Skeletal muscle satellite cell (primary cell): ENCODE data around the gene TRERF1.

ENCODE experiments used
- H3K27me3 ChIP-seq: 2 replicates; pipeline ENCODE4 v1.7.0; 2013; ENCODE audit warnings: low read length; ENCODE audit not compliant: control insufficient read depth, insufficient read depth
- H3K36me3 ChIP-seq: 2 replicates; pipeline ENCODE4 v1.7.0; 2013; ENCODE audit warnings: mild to moderate bottlenecking, control low read depth, low read length; ENCODE audit not compliant: insufficient read depth
- H3K4me1 ChIP-seq: 2 replicates; pipeline ENCODE4 v1.7.0; 2013; ENCODE audit warnings: low read length; ENCODE audit not compliant: control insufficient read depth, insufficient read depth
- H3K4me2 ChIP-seq: 2 replicates; pipeline ENCODE4 v1.7.0; 2013; ENCODE audit warnings: mild to moderate bottlenecking, low read length
- H3K4me3 ChIP-seq: 2 replicates; pipeline ENCODE4 v1.7.0; 2013; ENCODE audit warnings: low read length
- H3K9ac ChIP-seq: 2 replicates; pipeline ENCODE4 v1.7.0; 2013; ENCODE audit warnings: mild to moderate bottlenecking, low read depth, low read length, moderate library complexity
- H3K9me3 ChIP-seq: replicated peaks from 2 replicates; pipeline ENCODE4 v1.7.0; 2013; ENCODE audit warnings: mild to moderate bottlenecking, control low read depth, low read length

TRERF1 gene

DNA sequence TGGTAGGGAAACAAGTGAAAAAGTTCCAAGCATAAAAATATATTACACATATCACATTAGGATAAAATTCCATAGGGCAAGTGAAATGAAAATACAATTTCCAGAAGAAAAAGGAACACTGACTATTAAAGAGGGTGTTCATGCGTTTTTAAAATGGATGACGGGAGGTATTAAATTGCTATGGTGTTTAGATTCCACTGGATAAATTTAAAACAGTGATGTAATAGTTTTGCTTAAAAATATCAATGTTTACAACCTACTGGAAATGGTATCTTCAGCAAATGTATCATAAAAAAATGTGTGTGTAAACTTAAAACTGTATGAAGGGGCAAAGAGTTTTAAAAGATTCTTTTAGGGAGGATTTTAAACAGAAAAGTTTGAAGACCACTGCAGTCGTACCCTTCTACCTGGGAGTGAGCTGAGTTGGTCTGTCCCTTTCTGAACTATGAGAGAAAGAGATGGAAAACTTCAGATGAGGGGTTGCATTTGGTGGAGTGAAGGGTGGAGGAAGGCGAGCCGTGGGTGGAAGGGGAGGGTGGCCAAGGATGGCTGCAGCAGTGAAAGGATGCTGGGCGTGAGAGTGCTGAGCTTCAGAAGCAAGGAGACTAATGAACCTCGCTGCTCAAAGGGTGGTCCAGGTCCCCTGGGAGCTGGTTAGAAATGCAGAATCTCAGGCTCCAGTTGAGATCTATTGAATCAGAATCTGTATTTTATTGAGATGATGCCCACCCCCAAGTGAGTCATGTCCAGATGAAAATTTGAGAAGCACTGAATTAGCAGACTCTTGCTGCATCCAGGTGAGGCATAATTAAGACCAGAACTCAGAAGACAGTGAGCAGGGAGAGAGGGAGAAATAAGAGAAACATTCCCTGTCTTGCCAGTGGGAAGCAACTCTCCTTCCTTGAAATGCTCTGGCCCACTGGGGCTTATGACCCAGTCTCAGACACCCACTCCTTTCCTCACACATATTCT, 179.6 kb downstream of the TRERF1 start:
- H3K9me3 ChIP-seq: no peaks in the 10 kb centered on the region
- H3K4me3 ChIP-seq: no peak overlapping the region
- H3K9ac ChIP-seq: no peak overlapping the region
- H3K36me3 ChIP-seq: no peaks in the 10 kb centered on the region
- no peaks in the 10 kb centered on the region for H3K27me3 ChIP-seq
- H3K4me2 ChIP-seq: no peak overlapping the region
- no peaks in the 10 kb centered on the region for H3K4me1 ChIP-seq

GRCh38 chr6:42269974-42270510, 181.7 kb downstream of the TRERF1 start:
- Histone ChIP-seq H3K4me3 (no peak overlapping the region), H3K9ac (no peak overlapping the region), H3K27me3 (no peaks in the 10 kb centered on the region), H3K4me1 (no peaks in the 10 kb centered on the region), H3K9me3 (no peaks in the 10 kb centered on the region), H3K4me2 (no peak overlapping the region), H3K36me3 (no peaks in the 10 kb centered on the region)

DNA sequence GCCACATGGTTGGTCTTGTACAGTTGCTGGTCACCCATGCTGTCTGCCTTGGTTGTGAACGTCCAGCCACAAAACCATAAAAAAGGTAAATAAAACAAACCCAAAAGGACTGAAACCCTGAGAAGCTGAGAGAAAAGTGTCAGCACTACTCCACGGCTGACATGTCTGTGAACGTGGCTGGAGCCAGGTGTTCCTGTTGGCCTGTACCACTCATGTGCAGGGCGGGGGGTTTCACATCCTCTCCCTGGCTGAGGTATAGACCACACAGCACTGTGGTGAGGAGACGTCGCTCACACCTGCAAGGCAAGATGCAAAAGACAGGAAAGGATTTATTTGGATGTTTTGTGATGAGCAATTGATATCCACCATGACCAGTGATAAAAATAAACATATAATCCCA, 182.2 kb downstream of the TRERF1 start:
- H3K9ac ChIP-seq: no peak overlapping the region
- no peaks in the 10 kb centered on the region for H3K27me3 ChIP-seq
- H3K4me3 ChIP-seq: no peak overlapping the region
- no peaks in the 10 kb centered on the region for H3K9me3 ChIP-seq
- H3K4me2 ChIP-seq: no peak overlapping the region
- no peaks in the 10 kb centered on the region for H3K4me1 ChIP-seq
- H3K36me3 ChIP-seq: no peaks in the 10 kb centered on the region

DNA sequence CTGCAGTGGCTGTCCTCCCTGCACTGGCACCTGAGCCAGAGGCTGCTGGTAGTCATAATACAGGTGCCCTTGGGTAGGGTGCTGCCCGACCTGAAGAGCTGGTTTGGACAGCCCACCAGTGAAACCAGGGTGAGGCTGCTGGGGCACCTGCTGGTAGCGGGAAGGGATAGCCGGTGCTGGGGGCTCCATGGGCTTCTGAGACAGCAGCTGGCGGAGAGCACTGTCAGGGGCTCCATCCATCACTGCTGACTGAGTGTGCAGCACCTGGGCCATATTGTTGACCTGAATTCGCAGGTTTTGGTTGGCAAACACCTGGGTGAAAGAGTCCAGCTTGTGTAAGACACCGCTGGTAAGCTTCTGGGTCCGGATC, 182.9 kb downstream of the TRERF1 start:
- no peak overlapping the region for H3K4me2 ChIP-seq
- H3K4me1 ChIP-seq: no peaks in the 10 kb centered on the region
- H3K36me3 ChIP-seq: no peaks in the 10 kb centered on the region
- H3K9ac ChIP-seq: no peak overlapping the region
- no peak overlapping the region for H3K4me3 ChIP-seq
- no peaks in the 10 kb centered on the region for H3K27me3 ChIP-seq
- no peaks in the 10 kb centered on the region for H3K9me3 ChIP-seq

- H3K4me2 ChIP-seq: no peak overlapping the region
- H3K36me3 ChIP-seq: no peaks in the 10 kb centered on the region
- no peaks in the 10 kb centered on the region for H3K9me3 ChIP-seq
- H3K4me1 ChIP-seq: no peaks in the 10 kb centered on the region
- no peak overlapping the region for H3K4me3 ChIP-seq
- H3K9ac ChIP-seq: no peak overlapping the region
- H3K27me3 ChIP-seq: no peaks in the 10 kb centered on the region
Observed at GRCh38 chr6:42268016-42268834, 183.5 kb downstream of the TRERF1 start.

- Histone ChIP-seq H3K9ac (no peak overlapping the region), H3K4me3 (no peak overlapping the region), H3K36me3 (no peaks in the 10 kb centered on the region), H3K9me3 (no peaks in the 10 kb centered on the region), H3K4me2 (no peak overlapping the region), H3K27me3 (no peaks in the 10 kb centered on the region), H3K4me1 (no peaks in the 10 kb centered on the region)
Observed at GRCh38 chr6:42266538-42266937, 185.2 kb downstream of the TRERF1 start.

DNA sequence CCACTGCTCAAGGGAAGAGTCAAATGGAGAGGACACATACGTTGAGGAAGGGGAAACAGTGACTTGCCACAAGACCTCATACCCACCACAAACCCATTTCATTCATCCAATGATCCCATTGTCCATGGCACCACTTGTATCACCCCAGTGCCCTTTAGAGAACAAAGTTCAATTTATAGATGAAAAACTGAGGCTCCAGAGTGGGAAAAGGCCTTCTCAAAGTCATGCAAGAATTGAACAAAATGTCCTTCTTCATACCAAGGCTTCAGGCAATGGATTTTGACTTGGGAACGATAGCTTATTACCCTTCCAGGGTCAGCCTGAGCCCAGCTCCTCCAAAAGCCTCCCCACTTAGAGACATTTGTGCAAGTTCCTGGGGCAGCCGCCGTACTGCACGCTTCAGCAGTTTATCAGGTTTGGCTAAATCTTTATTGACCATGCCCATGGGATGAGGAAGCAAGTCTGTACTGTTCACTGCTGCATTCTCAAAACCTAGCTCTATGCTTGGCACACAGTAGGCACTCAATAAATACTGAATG, 186.8 kb downstream of the TRERF1 start:
- Histone ChIP-seq H3K4me2 (no peak overlapping the region), H3K4me3 (no peak overlapping the region), H3K27me3 (no peaks in the 10 kb centered on the region), H3K4me1 (no peaks in the 10 kb centered on the region), H3K9ac (no peak overlapping the region), H3K9me3 (no peaks in the 10 kb centered on the region), H3K36me3 (no peaks in the 10 kb centered on the region)

- Histone ChIP-seq H3K4me1 (no peaks in the 10 kb centered on the region), H3K27me3 (no peaks in the 10 kb centered on the region), H3K9me3 (no peaks in the 10 kb centered on the region), H3K4me3 (no peak overlapping the region), H3K36me3 (no peaks in the 10 kb centered on the region), H3K9ac (no peak overlapping the region), H3K4me2 (no peak overlapping the region)
Observed at GRCh38 chr6:42264162-42264851, 187.4 kb downstream of the TRERF1 start.

- H3K9me3 ChIP-seq: no peaks in the 10 kb centered on the region
- H3K27me3 ChIP-seq: no peaks in the 10 kb centered on the region
- no peak overlapping the region for H3K4me3 ChIP-seq
- no peaks in the 10 kb centered on the region for H3K4me1 ChIP-seq
- H3K9ac ChIP-seq: no peak overlapping the region
- no peaks in the 10 kb centered on the region for H3K36me3 ChIP-seq
- H3K4me2 ChIP-seq: no peak overlapping the region
Observed at GRCh38 chr6:42263165-42263728, 188.5 kb downstream of the TRERF1 start.

DNA sequence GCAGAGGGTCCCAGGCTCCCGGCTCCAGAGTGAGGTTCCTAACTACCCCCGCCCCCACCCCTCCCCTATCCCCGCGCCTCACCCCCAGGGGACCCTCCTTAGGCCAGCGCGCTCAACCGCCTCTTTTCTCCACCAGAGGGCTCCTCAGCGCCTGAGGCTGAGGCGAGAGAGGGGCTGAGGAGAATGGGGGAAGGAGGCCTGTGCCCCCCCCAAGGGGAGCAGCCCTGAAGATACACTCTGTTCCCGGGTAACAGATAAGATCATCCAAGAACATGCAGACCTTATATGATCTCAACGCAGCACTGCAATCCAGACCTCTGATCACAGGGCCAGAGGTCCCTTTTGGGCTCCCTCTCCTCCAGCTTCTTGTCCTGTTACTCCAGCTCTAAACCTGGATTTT, 190.8 kb downstream of the TRERF1 start:
- no peak overlapping the region for H3K9ac ChIP-seq
- H3K36me3 ChIP-seq: no peaks in the 10 kb centered on the region
- H3K27me3 ChIP-seq: no peaks in the 10 kb centered on the region
- no peak overlapping the region for H3K4me2 ChIP-seq
- no peaks in the 10 kb centered on the region for H3K4me1 ChIP-seq
- no peaks in the 10 kb centered on the region for H3K9me3 ChIP-seq
- H3K4me3 ChIP-seq: no peak overlapping the region
